GM21723 (cell line): ENCODE results near the gene INTS4.
"Not testable (repeated sequence)": the region's sequence is repeated elsewhere in the genome, so short reads cannot be mapped to it uniquely, and the experiment has no call there.

Source experiments
- ATAC-seq: cut with Tn5 transposase; IDR thresholded peaks from one replicate; pipeline ENCODE4 v1.9.1; 2021; ENCODE audit warnings: mild to moderate bottlenecking, moderate library complexity; ENCODE audit not compliant: unreplicated experiment

Gene INTS4

GRCh38 chr11:77882396-77882795 is 112.1 kb downstream of the INTS4 start:
- no peak for ATAC-seq

GRCh38 chr11:77879218-77879617 is 115.2 kb downstream of the INTS4 start:
- peak; percentile 86 for ATAC-seq

- not testable (repeated sequence) for ATAC-seq
Measured at GRCh38 chr11:77878247-77878646, 116.2 kb downstream of the INTS4 start.

GRCh38 chr11:77876045-77876444 is 118.4 kb downstream of the INTS4 start:
- ATAC-seq = no peak

- ATAC-seq = no peak
Measured at GRCh38 chr11:77874206-77874605, 120.3 kb downstream of the INTS4 start.

- no peak for ATAC-seq
Measured at GRCh38 chr11:77873345-77873744, 121.1 kb downstream of the INTS4 start.

GRCh38 chr11:77871855-77872254 is 122.6 kb downstream of the INTS4 start:
- no peak for ATAC-seq

GRCh38 chr11:77868744-77869143 is 125.7 kb downstream of the INTS4 start:
- ATAC-seq = no peak

GRCh38 chr11:77866336-77866735 is 128.1 kb downstream of the INTS4 start:
- no peak for ATAC-seq

- no peak for ATAC-seq
Measured at GRCh38 chr11:77865805-77866204, 128.7 kb downstream of the INTS4 start.

- not testable (repeated sequence) for ATAC-seq
Measured at GRCh38 chr11:77861444-77861843, 133.0 kb downstream of the INTS4 start.

GRCh38 chr11:77857906-77858457 is 136.5 kb downstream of the INTS4 start:
- ATAC-seq = not testable (repeated sequence)

- ATAC-seq = no peak
Measured at GRCh38 chr11:77854838-77855237, 139.6 kb downstream of the INTS4 start.

GRCh38 chr11:77851503-77851902 is 143.0 kb downstream of the INTS4 start:
- ATAC-seq = no peak

GRCh38 chr11:77843700-77844099 is 150.8 kb downstream of the INTS4 start:
- not testable (repeated sequence) for ATAC-seq

GRCh38 chr11:77842441-77843121 is 151.9 kb downstream of the INTS4 start:
- no peak for ATAC-seq

- no peak for ATAC-seq
Measured at GRCh38 chr11:77833302-77833701, 161.2 kb downstream of the INTS4 start.

GRCh38 chr11:77828926-77829325 is 165.5 kb downstream of the INTS4 start:
- ATAC-seq = no peak
